Mammary epithelial cell (primary cell): ENCODE results near the gene C1QTNF1.

Experiments used
- EZH2 ChIP-seq: IDR thresholded peaks from 2 replicates; pipeline ENCODE4 v1.6.1; 2012; ENCODE audit warnings: low read length, inconsistent platforms, borderline replicate concordance
- TF ChIP-seq, protein P1 (sequence below), 2 donors: IDR thresholded peaks in 1 of 2; conservative IDR thresholded peaks in 1 of 2; 2 replicates each; pipeline ENCODE4 v1.5.1; 2011 to 2012; ENCODE audit warnings: inconsistent platforms in 2 of 2, low read length in 2 of 2, mild to moderate bottlenecking in 2 of 2, control low read depth in 1 of 2, low read depth in 1 of 2; ENCODE audit not compliant: insufficient read depth in 1 of 2; ENCODE audit errors: extremely low read depth in 1 of 2

GRCh38 chr17:79029327-79030009 lies 5.5 kb downstream of the C1QTNF1 start:
- TF ChIP-seq, protein P1, sequence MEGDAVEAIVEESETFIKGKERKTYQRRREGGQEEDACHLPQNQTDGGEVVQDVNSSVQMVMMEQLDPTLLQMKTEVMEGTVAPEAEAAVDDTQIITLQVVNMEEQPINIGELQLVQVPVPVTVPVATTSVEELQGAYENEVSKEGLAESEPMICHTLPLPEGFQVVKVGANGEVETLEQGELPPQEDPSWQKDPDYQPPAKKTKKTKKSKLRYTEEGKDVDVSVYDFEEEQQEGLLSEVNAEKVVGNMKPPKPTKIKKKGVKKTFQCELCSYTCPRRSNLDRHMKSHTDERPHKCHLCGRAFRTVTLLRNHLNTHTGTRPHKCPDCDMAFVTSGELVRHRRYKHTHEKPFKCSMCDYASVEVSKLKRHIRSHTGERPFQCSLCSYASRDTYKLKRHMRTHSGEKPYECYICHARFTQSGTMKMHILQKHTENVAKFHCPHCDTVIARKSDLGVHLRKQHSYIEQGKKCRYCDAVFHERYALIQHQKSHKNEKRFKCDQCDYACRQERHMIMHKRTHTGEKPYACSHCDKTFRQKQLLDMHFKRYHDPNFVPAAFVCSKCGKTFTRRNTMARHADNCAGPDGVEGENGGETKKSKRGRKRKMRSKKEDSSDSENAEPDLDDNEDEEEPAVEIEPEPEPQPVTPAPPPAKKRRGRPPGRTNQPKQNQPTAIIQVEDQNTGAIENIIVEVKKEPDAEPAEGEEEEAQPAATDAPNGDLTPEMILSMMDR (conservative IDR thresholded peaks at IDR 0.05 in 1 of 2, IDR thresholded peaks at IDR 0.05 in 1 of 2; ENCODE audit: extremely low read depth in 1 of 2, insufficient read depth in 1 of 2, low read depth in 1 of 2, low read length in 2 of 2): no peak
- TF ChIP-seq EZH2: no peak
